Stimulated activated CD8-positive, alpha-beta memory T cell treated with anti-CD3 and anti-CD28 coated beads, Interleukin-15, amount 100 ng/mL, for 24 hours (primary cell): ENCODE measurements around the gene GFOD2.
"Not testable (repeated sequence)": the region's sequence is repeated elsewhere in the genome, so short reads cannot be mapped to it uniquely, and the experiment has no call there.

ENCODE experiments used
- DNase-seq: peaks from one replicate; pipeline ENCODE4 v3.0.0-alpha.2; 2020; ENCODE audit warnings: low read depth

The GFOD2 gene

DNA sequence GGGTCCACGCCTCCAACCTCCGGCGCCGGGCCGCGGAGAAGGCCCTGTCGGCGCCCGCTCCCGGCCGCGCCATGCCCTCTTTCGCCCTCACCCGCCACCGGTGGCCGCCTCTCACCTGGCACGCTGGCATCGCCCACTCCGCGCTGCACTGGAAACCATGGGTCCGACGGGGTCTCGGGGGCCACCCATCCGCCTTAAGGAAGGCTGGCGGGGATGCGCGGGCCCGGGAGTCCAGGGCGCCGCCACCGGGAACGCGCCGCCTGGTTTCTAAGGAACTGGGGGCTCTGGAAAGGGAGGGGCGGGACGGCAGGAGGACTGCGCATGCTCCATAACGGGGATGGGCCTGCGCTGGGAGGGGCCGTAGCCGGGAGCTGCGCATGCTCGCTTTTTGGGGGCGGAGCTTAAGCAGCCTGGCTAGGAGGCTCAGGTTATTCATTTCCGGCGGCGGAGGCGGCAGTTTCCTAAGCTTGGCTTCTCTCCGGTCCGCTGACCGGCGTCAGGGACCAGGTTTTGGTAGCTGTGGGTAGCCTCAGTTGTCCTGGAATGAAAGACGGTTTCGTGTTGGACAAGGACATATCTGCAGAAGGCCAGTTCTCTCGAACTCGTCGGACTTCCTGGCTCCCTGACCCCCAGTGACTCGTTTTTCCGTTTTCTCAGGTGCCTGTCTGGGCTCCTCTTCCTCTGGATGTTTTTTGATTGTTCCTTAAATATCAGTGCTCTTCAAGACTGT is at the start of gene GFOD2:
Gene GFOD2 (minus strand): TSS at position 269 of the 730 bp plus-strand sequence. CDS start 33,601 bp downstream, outside the sequence.
- DNase-seq: peak; percentile 99

GRCh38 chr16:67767953-67768352 is 48.8 kb upstream of the GFOD2 start:
- no peak for DNase-seq

- no peak for DNase-seq
Observed at GRCh38 chr16:67766291-67766690, 47.2 kb upstream of the GFOD2 start.

DNA sequence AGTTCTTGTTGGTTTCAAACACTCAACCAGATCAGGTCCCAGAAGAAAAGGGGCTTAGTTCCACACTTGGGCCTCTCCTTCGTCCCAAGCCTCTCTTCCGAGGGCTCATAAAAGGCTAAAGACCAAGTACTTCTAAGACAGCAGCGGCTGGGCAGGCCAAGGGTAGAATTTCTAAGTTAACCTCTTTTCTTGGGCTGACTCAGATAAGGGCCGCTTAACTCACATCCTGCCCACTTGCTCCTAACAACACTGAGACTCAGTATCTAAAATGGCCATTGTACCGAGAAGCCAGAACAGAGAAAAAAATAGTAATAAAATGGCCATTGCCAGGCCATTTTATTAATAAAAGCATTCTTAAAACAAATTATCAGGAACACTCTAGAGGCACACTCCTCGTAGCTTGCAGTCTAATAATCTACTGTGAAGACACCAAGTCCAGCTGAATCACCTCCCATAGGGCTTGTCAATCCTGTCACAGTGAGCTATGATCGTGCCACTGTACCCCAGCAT is 45.1 kb upstream of the GFOD2 start:
- no peak for DNase-seq

DNA sequence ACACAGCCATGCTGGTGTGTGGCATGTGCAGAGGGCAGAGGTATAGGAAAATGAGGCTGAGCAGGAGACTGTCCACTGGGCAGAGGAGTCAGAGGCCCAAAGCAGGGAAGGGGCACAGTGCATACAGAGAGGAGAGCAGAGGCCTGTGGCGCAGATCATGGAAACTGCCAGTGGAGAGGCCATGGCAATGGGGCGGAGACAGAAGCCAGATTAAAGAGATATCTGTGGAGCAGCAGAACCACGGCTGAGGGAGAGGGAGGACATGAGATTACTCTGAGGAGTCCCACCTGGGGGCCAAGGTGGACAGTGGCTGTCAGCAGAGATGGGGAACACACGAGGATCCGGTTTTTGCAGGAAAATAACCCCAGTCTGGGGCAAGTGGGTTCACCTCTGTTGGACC is 44.0 kb upstream of the GFOD2 start:
- no peak for DNase-seq

DNA sequence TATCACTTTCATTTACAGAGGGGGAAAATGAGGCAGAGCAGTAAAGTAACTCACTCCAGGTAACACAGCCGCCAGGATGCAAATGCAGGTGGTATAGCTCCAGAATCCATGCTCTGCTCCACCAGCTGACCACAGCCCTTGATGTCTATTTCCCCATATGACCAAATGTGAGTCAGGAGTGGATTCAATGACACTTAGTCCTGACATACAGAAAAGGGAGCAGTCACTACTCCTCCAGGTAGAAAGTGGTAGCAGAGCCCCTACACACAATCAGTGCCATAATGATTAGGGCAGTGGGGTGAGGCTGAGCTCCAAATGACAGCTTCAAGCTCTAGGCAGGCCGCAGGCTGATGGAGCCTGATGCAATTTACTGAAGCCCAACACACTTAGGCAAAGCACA is 43.3 kb upstream of the GFOD2 start:
- no peak for DNase-seq

DNA sequence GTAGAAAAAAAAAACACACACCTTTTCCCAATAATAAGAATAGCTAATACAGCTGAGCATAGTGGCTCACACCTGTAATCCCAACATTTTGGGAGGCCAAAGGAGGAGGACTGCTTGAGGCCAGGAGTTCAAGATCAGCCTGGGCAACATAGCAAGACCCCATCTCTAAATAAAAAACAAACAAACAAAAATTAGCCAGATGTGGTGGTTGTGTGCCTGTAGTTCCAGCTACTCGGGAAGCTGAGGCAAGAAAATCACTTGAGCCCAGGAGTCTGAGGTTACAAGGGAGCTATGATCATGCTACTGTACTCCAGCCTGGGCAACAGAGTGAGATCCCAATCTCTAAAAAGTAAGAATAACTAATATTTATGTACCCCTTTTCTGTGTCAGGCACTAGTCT is 42.8 kb upstream of the GFOD2 start:
- no peak for DNase-seq

DNA sequence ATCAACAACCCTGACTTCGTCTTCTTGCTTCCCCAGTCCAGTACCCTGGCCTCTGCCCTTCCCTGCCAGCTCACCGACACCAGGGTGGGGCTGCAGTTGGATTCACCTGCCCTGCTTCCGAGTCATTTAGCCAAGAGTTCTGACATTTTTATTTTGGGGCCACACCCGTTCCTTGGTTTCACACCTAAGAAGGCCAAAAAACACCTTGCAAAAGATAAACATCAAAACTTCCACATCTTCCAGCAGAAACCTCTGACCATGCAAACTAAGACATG is 41.8 kb upstream of the GFOD2 start:
- no peak for DNase-seq

DNA sequence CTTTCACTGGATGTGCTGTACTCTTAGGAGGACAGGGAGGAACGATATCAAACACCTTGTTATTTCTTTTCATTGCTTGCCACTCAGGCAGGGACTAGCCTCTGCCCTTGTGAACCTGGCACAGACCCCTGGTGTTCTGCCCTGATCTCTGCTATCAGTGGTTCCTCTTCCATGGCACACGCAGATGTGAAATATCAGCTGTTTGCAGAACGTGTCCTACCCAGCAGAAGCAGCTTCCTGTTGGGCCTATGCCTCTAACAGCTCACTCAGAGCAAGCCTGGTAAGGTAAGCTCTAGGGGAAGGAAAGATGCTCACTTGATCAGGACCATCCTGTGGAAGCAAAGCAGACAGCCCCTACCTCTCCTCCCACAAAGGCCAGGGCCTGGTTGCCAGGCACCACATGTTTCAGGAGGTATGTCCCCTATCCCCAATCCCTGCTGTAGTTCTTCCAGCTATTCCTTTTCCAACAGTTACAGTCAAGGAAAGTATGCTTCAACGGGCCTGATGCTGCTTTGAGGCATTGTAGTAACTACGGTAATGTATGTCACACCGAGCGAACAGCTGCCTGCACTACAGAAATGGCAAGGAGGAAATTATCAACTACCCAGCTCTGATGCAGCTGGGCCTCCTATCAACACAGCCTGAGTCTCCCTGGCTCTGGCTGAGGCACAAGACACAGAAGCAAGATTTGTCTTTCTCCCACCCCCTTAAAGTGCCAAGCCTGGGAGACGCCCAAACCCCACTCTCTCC is 41.3 kb upstream of the GFOD2 start:
- DNase-seq: no peak

GRCh38 chr16:67758966-67759365 is 39.9 kb upstream of the GFOD2 start:
- DNase-seq: no peak

DNA sequence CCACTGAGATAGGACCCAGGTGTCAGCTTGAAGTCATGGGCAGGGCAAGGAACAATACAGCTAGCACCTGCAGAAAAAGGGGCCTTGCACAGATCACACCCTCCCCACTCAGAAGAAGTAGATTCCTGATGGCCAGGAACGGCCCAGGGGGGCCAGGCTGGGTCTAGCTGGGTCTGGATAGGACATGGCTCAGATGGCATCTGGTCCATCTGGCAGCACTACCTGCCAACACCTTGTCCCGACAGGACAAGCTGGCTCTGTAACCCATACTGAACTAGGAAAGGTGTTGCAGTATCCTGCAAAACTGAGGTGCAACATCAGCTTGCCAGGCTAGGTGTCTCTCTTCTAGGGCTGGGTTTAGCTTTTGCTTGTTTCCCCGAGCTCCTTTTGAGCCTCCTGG is 38.9 kb upstream of the GFOD2 start:
- no peak for DNase-seq

DNA sequence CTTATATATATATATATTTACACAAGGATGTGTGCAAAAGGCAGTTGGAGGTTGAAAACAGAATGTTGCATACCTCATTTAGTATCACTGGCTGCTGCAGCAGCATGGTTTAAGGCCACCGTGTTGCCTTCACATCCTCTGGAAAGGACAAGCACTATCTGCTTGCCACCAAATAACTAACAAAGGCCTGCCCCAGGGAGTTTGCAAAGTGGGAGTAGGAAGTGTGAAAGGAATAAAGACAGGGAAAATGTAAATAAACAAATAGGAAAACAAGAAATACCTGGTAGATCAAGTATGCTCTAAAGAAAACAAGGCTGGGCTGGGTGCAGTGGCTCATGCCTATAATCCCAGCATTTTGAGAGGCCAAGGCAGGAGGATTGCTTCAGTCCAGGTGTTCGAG is 33.5 kb upstream of the GFOD2 start:
- no peak for DNase-seq

- not testable (repeated sequence) for DNase-seq
Observed at GRCh38 chr16:67751331-67751730, 32.2 kb upstream of the GFOD2 start.

- DNase-seq: no peak
Observed at GRCh38 chr16:67750466-67750865, 31.4 kb upstream of the GFOD2 start.

- no peak for DNase-seq
Observed at GRCh38 chr16:67749436-67750078, 30.4 kb upstream of the GFOD2 start.

DNA sequence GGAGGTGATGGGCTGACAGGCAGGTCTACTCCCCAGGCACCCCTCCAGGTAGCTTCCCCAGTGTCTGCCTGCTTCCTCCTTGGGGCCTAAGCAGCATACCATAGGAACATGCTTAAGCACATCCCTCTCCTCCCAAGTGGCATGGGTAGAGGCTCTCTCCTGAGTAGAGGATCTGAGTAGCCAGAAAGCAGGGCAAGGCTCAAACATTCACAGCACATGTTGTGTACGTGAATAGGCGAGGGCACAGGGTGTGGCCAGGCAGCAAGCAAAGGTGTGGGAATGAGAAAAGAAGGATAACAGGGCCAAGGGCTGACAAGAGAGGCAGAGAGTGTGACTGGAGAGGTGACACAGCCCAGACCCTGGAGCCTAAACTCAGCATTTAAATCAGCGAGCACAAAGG is 29.7 kb upstream of the GFOD2 start:
- no peak for DNase-seq

DNA sequence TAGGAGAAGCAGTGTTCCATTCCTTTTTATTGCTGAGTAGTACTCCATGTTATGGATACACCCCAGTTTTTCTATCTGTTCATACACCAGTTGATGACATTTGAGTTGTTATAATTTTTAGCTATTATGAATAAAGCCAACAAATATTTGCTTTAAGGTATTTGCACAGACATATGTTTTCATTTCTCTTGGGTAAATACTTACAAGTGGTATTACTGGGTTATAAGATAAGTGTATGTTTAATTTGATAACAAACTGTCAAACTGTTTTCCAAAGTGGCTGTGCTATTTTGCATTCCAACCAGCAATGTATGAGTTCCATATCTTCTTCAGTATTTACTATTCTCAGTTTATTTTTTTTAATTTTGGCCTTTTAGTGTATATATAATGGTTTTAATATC is 27.7 kb upstream of the GFOD2 start:
- DNase-seq: no peak

DNA sequence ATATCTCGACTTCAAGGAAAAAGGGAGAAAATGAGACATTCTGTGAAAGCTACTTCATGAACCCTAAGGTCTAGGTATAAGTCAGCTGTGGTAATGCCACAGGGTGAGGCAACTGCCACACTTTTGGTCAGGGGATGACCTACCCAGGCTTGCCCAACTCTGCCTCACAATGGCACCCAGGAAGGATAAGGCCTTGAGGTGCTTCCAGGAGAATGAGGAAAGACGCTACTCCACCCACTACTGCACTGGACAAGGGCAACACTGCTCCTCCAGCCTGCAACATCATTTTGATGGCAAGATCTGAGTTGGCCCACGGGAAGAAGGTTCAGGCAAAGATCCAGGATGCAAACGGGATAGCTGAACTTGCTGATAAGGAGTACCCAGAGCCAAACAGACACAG is 22.0 kb upstream of the GFOD2 start:
- DNase-seq: no peak

- DNase-seq: no peak
Observed at GRCh38 chr16:67740391-67740790, 21.3 kb upstream of the GFOD2 start.

- DNase-seq: no peak
Observed at GRCh38 chr16:67736858-67737257, 17.7 kb upstream of the GFOD2 start.

DNA sequence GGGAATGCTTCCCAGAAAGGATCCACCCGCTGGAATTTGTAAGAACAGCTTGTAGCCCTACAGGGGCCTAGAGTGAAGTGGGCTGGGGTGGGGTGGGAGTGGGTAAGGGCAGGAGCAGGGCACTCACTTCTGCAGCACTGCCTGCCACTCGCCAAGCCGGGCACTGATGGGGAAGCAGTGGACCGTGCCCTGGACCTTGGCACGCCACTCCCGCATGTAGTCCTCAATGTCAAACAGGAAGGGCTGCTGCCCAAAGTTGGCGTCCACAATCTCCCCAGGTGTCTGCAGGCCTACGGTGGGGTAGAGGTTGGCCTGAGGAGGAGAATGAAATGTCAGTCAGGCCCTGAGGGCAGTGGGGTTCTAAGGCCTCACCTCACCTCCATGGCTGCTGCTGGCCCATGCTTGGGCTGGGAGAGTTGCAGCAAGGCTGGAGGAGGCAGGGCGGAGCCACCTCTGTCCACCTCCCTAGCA is 15.7 kb upstream of the GFOD2 start:
- DNase-seq: no peak

DNA sequence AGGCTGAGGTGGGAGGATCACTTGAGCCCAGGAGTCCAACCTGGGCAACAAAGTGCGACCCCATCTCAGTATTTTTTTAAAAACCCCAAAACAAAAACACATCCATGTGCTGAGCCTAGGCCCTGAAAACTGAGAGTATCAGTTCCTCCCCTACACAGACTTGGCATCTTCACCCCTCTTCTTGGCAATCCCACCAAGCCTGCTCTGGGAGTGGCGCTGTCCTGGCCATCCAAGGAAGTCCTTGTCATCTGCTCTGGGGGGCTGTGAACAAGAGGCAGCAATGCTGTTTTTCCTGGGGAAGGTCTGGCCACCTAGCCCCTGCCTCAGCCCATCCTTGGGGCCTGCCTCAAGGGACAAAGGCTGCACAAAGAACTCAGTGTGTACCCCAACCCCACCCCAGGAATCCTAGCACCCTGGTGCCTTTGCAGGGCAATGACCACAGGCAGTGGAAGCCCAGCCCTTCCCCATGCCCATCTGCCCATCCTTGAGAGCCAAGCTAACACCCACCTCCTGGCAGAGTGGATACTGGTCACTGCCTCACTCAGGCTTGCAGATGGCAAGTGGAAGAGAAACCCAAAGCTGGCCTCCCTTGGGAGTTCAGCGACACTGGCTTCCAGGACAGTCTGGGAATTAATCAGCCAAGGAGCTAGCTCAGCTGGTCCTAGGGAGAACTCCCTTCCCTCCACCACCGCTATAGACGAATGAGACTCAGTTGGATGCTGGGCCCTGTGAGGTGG is 14.8 kb upstream of the GFOD2 start:
- no peak for DNase-seq

DNA sequence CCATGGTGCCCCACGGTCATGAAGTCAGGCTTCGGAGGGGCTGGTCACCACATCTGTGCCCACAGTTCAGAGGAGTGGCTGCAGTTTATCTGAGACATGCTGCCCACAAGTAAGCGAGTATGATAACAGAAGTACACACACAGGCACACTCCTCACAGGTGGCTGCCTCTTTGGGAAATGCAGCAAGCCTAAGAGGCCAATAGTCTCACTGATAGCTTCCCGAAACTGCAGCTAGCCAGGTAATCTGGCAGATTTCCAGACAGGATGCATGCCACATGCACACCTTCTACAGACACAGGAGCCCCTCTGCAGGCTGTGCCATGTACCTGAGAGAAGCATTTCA is 12.6 kb upstream of the GFOD2 start:
- DNase-seq: no peak
